ENCODE data around the gene TUBG1. TPM values are rescaled to one million over a fixed set of nuclear protein-coding genes. Genes with fewer than 3 reads are reported as not detected.

TUBG1 gene
- total and polyA plus RNA-seq, 9 of the 15 experiments (the other 6 are each of a cell fraction or from before 2014, with no cell fraction given) = 33.1 to 147 (median 66.0) TPM

DNA sequence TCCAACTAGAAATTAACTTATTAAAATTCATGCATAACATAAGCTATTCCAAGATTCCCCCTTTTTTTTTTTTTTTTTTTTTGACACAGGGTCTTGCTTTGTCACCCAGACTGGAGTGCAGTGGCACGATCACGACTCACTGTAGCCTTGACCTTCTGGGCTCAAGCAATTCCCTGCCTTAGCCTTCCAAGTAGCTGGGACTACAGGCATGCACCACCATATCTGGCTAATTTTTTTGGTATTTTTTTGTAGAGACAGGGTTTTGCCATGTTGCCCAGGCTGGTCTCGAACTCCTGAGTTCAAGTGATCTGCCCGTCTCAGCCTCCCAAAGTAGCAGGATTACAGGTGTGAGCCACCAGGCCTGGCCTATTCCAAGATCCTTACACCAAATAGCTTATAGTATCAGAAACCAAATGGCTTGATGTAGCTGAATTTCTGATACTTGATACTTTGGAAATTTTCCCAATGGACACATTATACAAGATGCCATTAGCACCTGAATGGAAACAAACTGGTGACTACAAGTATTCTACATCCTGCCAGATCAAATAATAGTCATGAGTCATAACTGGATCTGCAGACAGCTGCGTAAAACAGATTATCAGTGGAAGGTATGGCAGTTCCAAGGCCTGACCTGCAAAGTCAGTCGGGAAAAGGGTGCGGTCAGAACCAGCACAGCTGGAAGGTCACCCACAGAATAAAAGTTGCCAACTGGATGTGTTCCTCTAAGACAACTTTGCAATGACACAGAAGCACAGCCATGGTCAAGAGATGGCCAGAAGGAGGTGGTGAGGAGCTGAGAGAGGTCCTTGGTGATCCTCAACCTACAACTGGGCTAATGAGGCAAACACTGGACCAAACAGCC lies 14.5 kb downstream of the TUBG1 start (continued):
- TF ChIP-seq SIN3A (IDR thresholded peaks at IDR 0.05; ENCODE audit: borderline replicate concordance in 2 of 2, control insufficient read depth in 1 of 2, low read depth in 2 of 2, low read length in 2 of 2) (0 out of 4 replicates have a peak, but pooled peaks of 1 of the 2 experiments have one; percentile 49), HNRNPH1 (optimal IDR thresholded peaks at IDR 0.05; ENCODE audit: low read depth, low read length) (no peak), ZFPM2 (CRISPR knock-in tag; IDR thresholded peaks at IDR 0.05) (no peak), CCNT2 (IDR thresholded peaks at IDR 0.05; ENCODE audit: borderline replicate concordance, extremely low read depth, insufficient read length, low read depth, low read length) (peak; percentile 21), E2F5 (CRISPR knock-in tag; IDR thresholded peaks at IDR 0.05) (no peak), POU5F1 (IDR thresholded peaks at IDR 0.05; ENCODE audit: borderline replicate concordance, low read depth, low read length, partially characterized antibody) (no peak), KDM1A (IDR thresholded peaks at IDR 0.05) (peak; percentile 44 to 49; a peak in 2 of 4 replicates), CHD4 (IDR thresholded peaks at IDR 0.05; ENCODE audit: insufficient read depth, insufficient replicate concordance, low read depth, low read length, poor library complexity, severe bottlenecking) (no peak), BDP1 (IDR thresholded peaks at IDR 0.05; ENCODE audit: insufficient read depth, insufficient read length) (no peak), ZNF253 (CRISPR knock-in tag; conservative IDR thresholded peaks at IDR 0.05) (no peak), PML (IDR thresholded peaks at IDR 0.05; ENCODE audit: low read length) (peak; percentile 89), ZNF395 (CRISPR knock-in tag; IDR thresholded peaks at IDR 0.05) (peak; percentile 41; the same call in 1 of the 2 replicates), HNRNPL (IDR thresholded peaks at IDR 0.05; ENCODE audit: low read depth, low read length) (no peak), FOXJ2 (tag; IDR thresholded peaks at IDR 0.05) (no peak), RBM15 (IDR thresholded peaks at IDR 0.05; ENCODE audit: insufficient read depth, low read length) (no peak), MCM5 (IDR thresholded peaks at IDR 0.05; ENCODE audit: low read depth) (no peak), ZNF224 (CRISPR knock-in tag; IDR thresholded peaks at IDR 0.05) (no peak), NR0B1 (IDR thresholded peaks at IDR 0.05; ENCODE audit: partially characterized antibody) (no peak)
- TF ChIP-seq, protein P1, sequence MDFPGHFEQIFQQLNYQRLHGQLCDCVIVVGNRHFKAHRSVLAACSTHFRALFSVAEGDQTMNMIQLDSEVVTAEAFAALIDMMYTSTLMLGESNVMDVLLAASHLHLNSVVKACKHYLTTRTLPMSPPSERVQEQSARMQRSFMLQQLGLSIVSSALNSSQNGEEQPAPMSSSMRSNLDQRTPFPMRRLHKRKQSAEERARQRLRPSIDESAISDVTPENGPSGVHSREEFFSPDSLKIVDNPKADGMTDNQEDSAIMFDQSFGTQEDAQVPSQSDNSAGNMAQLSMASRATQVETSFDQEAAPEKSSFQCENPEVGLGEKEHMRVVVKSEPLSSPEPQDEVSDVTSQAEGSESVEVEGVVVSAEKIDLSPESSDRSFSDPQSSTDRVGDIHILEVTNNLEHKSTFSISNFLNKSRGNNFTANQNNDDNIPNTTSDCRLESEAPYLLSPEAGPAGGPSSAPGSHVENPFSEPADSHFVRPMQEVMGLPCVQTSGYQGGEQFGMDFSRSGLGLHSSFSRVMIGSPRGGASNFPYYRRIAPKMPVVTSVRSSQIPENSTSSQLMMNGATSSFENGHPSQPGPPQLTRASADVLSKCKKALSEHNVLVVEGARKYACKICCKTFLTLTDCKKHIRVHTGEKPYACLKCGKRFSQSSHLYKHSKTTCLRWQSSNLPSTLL (IDR thresholded peaks at IDR 0.05) = no peak
- TF ChIP-seq, protein P2, sequence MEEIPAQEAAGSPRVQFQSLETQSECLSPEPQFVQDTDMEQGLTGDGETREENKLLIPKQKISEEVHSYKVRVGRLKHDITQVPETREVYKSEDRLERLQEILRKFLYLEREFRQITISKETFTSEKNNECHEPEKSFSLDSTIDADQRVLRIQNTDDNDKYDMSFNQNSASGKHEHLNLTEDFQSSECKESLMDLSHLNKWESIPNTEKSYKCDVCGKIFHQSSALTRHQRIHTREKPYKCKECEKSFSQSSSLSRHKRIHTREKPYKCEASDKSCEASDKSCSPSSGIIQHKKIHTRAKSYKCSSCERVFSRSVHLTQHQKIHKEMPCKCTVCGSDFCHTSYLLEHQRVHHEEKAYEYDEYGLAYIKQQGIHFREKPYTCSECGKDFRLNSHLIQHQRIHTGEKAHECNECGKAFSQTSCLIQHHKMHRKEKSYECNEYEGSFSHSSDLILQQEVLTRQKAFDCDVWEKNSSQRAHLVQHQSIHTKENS (CRISPR knock-in tag; IDR thresholded peaks at IDR 0.05) = no peak
